SK-N-SH treated with all-trans-retinoic acid at 6 μM for 48 hours (cell line): ENCODE measurements around the gene SNRPA1.

Source experiments
- ATAC-seq: fragments of 200-7000 bp; cut with Tn5 transposase; 3 replicates; pipeline ENCODE4 v1.9.1; 2020; ENCODE audit warnings: mild to moderate bottlenecking, moderate library complexity
- ARNTL ChIP-seq: fragments of 450-650 bp; formaldehyde crosslinking; IDR thresholded peaks from 2 replicates; pipeline ENCODE4 v1.5.0; 2020; ENCODE audit warnings: low read depth, mild to moderate bottlenecking, moderate library complexity, borderline replicate concordance
- BACH2 ChIP-seq: fragments of 250-450 bp; sonication (Bioruptor Pico); IDR thresholded peaks from 2 replicates; pipeline ENCODE4 v1.9.0; 2021; ENCODE audit warnings: mild to moderate bottlenecking, borderline replicate concordance
- CSDC2 ChIP-seq: fragments of 250-450 bp; sonication (Bioruptor Pico); IDR thresholded peaks from 2 replicates; pipeline ENCODE4 v1.5.0; 2020; ENCODE audit warnings: mild to moderate bottlenecking, moderate library complexity
- ESRRG ChIP-seq: fragments of 250-450 bp; sonication (Bioruptor Pico); IDR thresholded peaks from 2 replicates; pipeline ENCODE4 v1.6.1; 2021; ENCODE audit warnings: mild to moderate bottlenecking
- GLIS3 ChIP-seq: fragments of 250-450 bp; sonication (Bioruptor Pico); IDR thresholded peaks from 2 replicates; pipeline ENCODE4 v1.5.0; 2020; ENCODE audit warnings: mild to moderate bottlenecking, moderate library complexity
- OSR1 ChIP-seq: fragments of 250-450 bp; sonication (Bioruptor Pico); IDR thresholded peaks from 2 replicates; pipeline ENCODE4 v1.8.0; 2022; ENCODE audit warnings: moderate library complexity, mild to moderate bottlenecking, inconsistent platforms
- PPARA ChIP-seq: fragments of 250-450 bp; sonication (Bioruptor Pico); IDR thresholded peaks from 2 replicates; pipeline ENCODE4 v1.5.0; 2020; ENCODE audit warnings: mild to moderate bottlenecking, borderline replicate concordance
- RARB ChIP-seq: fragments of 250-450 bp; sonication (Bioruptor Pico); IDR thresholded peaks from 2 replicates; pipeline ENCODE4 v1.8.0; 2021; ENCODE audit warnings: mild to moderate bottlenecking, moderate library complexity
- SNAI2 ChIP-seq: fragments of 250-450 bp; sonication (Bioruptor Pico); IDR thresholded peaks from 2 replicates; pipeline ENCODE4 v1.5.0; 2020; ENCODE audit warnings: mild to moderate bottlenecking, moderate library complexity
- TCF4 ChIP-seq: fragments of 250-450 bp; sonication (Bioruptor Pico); IDR thresholded peaks from 2 replicates; pipeline ENCODE4 v1.8.0; 2021; ENCODE audit warnings: mild to moderate bottlenecking, moderate library complexity, borderline replicate concordance
- TOX ChIP-seq: fragments of 250-450 bp; sonication (Bioruptor Pico); IDR thresholded peaks from 2 replicates; pipeline ENCODE4 v1.8.0; 2021; ENCODE audit warnings: mild to moderate bottlenecking, moderate library complexity, borderline replicate concordance
- ZC3H10 ChIP-seq: fragments of 250-450 bp; sonication (Bioruptor Pico); IDR thresholded peaks from 2 replicates; pipeline ENCODE4 v1.5.1; 2021; ENCODE audit warnings: mild to moderate bottlenecking, moderate library complexity
- ZFP3 ChIP-seq: fragments of 250-450 bp; sonication (Bioruptor Pico); IDR thresholded peaks from 2 replicates; pipeline ENCODE4 v1.5.0; 2020; ENCODE audit warnings: mild to moderate bottlenecking, moderate library complexity
- ZFP30 ChIP-seq: fragments of 450-650 bp; formaldehyde crosslinking; IDR thresholded peaks from 2 replicates; pipeline ENCODE4 v1.5.0; 2022; ENCODE audit warnings: mild to moderate bottlenecking, moderate library complexity
- ZNF565 ChIP-seq: fragments of 450-650 bp; formaldehyde crosslinking; conservative IDR thresholded peaks from 2 replicates; pipeline ENCODE4 v1.5.0; 2020; ENCODE audit warnings: low read depth, mild to moderate bottlenecking, moderate library complexity
- ZNF70 ChIP-seq: fragments of 450-650 bp; formaldehyde crosslinking; IDR thresholded peaks from 2 replicates; pipeline ENCODE4 v1.5.0; 2020; ENCODE audit warnings: mild to moderate bottlenecking, moderate library complexity
- ZNF8 ChIP-seq: fragments of 450-650 bp; formaldehyde crosslinking; IDR thresholded peaks from 2 replicates; pipeline ENCODE4 v1.5.0; 2020; ENCODE audit warnings: mild to moderate bottlenecking, moderate library complexity
- TF ChIP-seq, protein P1 (sequence below): fragments of 250-450 bp; sonication (Bioruptor Pico); IDR thresholded peaks from 2 replicates; pipeline ENCODE4 v1.5.1; 2021; ENCODE audit warnings: mild to moderate bottlenecking, moderate library complexity
- TF ChIP-seq, protein P2 (sequence below): fragments of 250-450 bp; sonication (Bioruptor Pico); IDR thresholded peaks from 2 replicates; pipeline ENCODE4 v1.5.0; 2020; ENCODE audit warnings: mild to moderate bottlenecking, moderate library complexity
- TF ChIP-seq, protein P3 (sequence below): fragments of 250-450 bp; sonication (Bioruptor Pico); IDR thresholded peaks from 2 replicates; pipeline ENCODE4 v1.8.0; 2021; ENCODE audit warnings: low read depth, mild to moderate bottlenecking, moderate library complexity, borderline replicate concordance
- TF ChIP-seq, protein P4 (sequence below): fragments of 250-450 bp; sonication (Bioruptor Pico); IDR thresholded peaks from 2 replicates; pipeline ENCODE4 v1.8.0; 2020; ENCODE audit warnings: mild to moderate bottlenecking, moderate library complexity, borderline replicate concordance
- TF ChIP-seq, protein P5 (sequence below): fragments of 250-450 bp; sonication (Bioruptor Pico); IDR thresholded peaks from 2 replicates; pipeline ENCODE4 v1.5.1; 2020; ENCODE audit warnings: low read depth, mild to moderate bottlenecking, moderate library complexity

Gene SNRPA1

DNA sequence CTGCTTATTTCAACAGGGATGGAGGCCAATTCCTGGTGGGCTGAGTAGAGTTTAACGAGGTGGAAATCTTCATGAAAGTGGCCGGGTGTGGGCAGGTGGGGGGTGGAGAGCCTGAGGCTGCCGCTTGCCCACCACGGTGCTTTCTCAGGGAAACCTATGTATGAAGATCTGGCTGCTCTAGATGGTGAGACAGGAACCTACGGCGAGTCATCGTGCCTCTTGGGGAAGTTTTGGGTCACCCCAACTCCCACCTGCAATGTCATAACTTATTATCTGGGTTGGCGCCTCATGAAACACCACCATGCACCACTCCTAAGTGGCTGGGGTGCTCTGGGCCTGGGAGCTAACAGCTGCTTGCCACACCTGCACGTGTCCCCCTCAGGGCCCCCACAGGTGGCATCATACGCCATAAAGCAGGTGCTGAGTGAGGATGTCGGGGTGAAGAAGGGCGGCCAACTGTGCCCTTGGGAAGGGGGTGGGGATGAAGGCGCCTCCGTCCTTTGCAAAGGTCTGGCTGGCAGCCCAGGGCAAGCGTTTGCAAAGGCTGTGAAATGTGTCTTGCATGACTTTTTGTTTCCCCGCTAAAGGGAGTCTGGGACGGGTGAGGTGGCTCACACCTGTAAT is 27.9 kb upstream of the SNRPA1 start (continued):
- TF ChIP-seq, protein P1, sequence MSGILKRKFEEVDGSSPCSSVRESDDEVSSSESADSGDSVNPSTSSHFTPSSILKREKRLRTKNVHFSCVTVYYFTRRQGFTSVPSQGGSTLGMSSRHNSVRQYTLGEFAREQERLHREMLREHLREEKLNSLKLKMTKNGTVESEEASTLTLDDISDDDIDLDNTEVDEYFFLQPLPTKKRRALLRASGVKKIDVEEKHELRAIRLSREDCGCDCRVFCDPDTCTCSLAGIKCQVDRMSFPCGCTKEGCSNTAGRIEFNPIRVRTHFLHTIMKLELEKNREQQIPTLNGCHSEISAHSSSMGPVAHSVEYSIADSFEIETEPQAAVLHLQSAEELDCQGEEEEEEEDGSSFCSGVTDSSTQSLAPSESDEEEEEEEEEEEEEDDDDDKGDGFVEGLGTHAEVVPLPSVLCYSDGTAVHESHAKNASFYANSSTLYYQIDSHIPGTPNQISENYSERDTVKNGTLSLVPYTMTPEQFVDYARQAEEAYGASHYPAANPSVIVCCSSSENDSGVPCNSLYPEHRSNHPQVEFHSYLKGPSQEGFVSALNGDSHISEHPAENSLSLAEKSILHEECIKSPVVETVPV (CRISPR knock-in tag) = no peak
- TF ChIP-seq TCF4 (CRISPR knock-in tag) (no peak), PPARA (CRISPR knock-in tag) (no peak), ZNF70 (no peak), ZFP30 (CRISPR knock-in tag) (no peak), ZNF565 (no peak)

DNA sequence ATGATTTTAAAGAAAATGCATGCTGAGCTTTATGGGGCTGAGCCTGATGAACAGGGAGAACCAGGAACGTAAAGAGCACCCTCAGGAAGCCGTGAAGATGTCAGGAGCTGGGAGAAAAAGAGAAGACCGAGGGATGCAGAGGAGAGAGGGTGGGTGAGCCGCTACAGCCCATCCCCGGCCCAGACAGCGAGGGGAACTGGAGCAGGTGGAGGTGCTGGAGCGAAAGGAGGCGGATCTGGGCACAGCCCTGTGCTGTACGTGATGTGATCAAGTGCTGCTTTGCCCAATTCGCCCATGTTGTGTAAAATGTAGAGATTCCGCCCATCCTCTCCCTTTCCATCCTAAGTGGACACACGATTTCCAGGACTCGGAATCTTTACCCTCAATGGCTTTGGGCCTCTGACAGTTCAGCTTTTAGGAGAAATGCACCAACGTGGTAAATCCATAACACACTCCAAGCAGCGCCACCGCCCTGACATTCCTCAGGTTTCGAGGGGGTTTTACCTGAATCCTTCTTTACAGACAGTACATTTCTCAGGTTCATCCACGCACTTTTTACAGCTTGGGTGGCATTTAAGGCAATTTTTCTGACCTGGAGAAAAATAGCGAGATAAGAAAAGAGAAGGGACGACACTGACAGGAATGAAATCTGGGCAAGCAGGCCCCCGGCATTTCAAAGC is 27.1 kb upstream of the SNRPA1 start:
- no peak for ATAC-seq
- no peak for TF ChIP-seq ZC3H10
- no peak for TF ChIP-seq RARB
- no peak for TF ChIP-seq CSDC2 (CRISPR knock-in tag)
- TF ChIP-seq, protein P2, sequence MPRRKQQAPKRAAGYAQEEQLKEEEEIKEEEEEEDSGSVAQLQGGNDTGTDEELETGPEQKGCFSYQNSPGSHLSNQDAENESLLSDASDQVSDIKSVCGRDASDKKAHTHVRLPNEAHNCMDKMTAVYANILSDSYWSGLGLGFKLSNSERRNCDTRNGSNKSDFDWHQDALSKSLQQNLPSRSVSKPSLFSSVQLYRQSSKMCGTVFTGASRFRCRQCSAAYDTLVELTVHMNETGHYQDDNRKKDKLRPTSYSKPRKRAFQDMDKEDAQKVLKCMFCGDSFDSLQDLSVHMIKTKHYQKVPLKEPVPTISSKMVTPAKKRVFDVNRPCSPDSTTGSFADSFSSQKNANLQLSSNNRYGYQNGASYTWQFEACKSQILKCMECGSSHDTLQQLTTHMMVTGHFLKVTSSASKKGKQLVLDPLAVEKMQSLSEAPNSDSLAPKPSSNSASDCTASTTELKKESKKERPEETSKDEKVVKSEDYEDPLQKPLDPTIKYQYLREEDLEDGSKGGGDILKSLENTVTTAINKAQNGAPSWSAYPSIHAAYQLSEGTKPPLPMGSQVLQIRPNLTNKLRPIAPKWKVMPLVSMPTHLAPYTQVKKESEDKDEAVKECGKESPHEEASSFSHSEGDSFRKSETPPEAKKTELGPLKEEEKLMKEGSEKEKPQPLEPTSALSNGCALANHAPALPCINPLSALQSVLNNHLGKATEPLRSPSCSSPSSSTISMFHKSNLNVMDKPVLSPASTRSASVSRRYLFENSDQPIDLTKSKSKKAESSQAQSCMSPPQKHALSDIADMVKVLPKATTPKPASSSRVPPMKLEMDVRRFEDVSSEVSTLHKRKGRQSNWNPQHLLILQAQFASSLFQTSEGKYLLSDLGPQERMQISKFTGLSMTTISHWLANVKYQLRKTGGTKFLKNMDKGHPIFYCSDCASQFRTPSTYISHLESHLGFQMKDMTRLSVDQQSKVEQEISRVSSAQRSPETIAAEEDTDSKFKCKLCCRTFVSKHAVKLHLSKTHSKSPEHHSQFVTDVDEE (CRISPR knock-in tag) = no peak
- TF ChIP-seq, protein P3, sequence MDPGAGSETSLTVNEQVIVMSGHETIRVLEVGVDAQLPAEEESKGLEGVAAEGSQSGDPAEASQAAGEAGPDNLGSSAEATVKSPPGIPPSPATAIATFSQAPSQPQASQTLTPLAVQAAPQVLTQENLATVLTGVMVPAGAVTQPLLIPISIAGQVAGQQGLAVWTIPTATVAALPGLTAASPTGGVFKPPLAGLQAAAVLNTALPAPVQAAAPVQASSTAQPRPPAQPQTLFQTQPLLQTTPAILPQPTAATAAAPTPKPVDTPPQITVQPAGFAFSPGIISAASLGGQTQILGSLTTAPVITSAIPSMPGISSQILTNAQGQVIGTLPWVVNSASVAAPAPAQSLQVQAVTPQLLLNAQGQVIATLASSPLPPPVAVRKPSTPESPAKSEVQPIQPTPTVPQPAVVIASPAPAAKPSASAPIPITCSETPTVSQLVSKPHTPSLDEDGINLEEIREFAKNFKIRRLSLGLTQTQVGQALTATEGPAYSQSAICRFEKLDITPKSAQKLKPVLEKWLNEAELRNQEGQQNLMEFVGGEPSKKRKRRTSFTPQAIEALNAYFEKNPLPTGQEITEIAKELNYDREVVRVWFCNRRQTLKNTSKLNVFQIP (CRISPR knock-in tag) = no peak
- no peak for TF ChIP-seq ZFP3 (CRISPR knock-in tag)
- no peak for TF ChIP-seq TCF4 (CRISPR knock-in tag)
- no peak for TF ChIP-seq BACH2 (CRISPR knock-in tag)
- TF ChIP-seq PPARA (CRISPR knock-in tag) = no peak
- TF ChIP-seq, protein P4, sequence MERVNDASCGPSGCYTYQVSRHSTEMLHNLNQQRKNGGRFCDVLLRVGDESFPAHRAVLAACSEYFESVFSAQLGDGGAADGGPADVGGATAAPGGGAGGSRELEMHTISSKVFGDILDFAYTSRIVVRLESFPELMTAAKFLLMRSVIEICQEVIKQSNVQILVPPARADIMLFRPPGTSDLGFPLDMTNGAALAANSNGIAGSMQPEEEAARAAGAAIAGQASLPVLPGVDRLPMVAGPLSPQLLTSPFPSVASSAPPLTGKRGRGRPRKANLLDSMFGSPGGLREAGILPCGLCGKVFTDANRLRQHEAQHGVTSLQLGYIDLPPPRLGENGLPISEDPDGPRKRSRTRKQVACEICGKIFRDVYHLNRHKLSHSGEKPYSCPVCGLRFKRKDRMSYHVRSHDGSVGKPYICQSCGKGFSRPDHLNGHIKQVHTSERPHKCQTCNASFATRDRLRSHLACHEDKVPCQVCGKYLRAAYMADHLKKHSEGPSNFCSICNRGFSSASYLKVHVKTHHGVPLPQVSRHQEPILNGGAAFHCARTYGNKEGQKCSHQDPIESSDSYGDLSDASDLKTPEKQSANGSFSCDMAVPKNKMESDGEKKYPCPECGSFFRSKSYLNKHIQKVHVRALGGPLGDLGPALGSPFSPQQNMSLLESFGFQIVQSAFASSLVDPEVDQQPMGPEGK (CRISPR knock-in tag) = no peak
- TF ChIP-seq TOX = no peak
- TF ChIP-seq OSR1 = no peak
- TF ChIP-seq, protein P5, sequence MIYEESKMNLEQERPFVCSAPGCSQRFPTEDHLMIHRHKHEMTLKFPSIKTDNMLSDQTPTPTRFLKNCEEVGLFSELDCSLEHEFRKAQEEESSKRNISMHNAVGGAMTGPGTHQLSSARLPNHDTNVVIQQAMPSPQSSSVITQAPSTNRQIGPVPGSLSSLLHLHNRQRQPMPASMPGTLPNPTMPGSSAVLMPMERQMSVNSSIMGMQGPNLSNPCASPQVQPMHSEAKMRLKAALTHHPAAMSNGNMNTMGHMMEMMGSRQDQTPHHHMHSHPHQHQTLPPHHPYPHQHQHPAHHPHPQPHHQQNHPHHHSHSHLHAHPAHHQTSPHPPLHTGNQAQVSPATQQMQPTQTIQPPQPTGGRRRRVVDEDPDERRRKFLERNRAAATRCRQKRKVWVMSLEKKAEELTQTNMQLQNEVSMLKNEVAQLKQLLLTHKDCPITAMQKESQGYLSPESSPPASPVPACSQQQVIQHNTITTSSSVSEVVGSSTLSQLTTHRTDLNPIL (CRISPR knock-in tag) = no peak
- TF ChIP-seq ARNTL = no peak
- TF ChIP-seq ZNF8 = no peak
- TF ChIP-seq ZNF565 = no peak
- TF ChIP-seq SNAI2 = no peak
- TF ChIP-seq ESRRG (CRISPR knock-in tag) = no peak
- TF ChIP-seq GLIS3 (CRISPR knock-in tag) = no peak
- no peak for TF ChIP-seq ZFP30 (CRISPR knock-in tag)
